IMR-90 (cell line): ENCODE data around the gene EIF4EBP2.

Experiments used
- CEBPB ChIP-seq: IDR thresholded peaks from 2 replicates; pipeline ENCODE4 v1.6.1; 2012; ENCODE audit warnings: low read depth, low read length, improper control_type of control experiment
- MXI1 ChIP-seq: IDR thresholded peaks from 2 replicates; pipeline ENCODE4 v1.6.1; 2012; ENCODE audit warnings: low read depth, mild to moderate bottlenecking, low read length, moderate library complexity, borderline replicate concordance
- POLR2A ChIP-seq: IDR thresholded peaks from 2 replicates; pipeline ENCODE4 v1.6.1; 2012; ENCODE audit warnings: mild to moderate bottlenecking, low read depth, low read length
- RAD21 ChIP-seq: IDR thresholded peaks from 2 replicates; pipeline ENCODE4 v1.6.1; 2012; ENCODE audit warnings: low read length, improper control_type of control experiment
- SMC3 ChIP-seq: fragments of 150-350 bp; IDR thresholded peaks from 2 replicates; pipeline ENCODE4 v1.6.1; 2016; ENCODE audit warnings: low read depth, mild to moderate bottlenecking, antibody characterized with exemption, low read length, moderate library complexity
- TF ChIP-seq, protein P1 (sequence below): conservative IDR thresholded peaks from 2 replicates; pipeline ENCODE4 v1.5.1; 2012; ENCODE audit warnings: mild to moderate bottlenecking, low read depth, low read length, improper control_type of control experiment

DNA sequence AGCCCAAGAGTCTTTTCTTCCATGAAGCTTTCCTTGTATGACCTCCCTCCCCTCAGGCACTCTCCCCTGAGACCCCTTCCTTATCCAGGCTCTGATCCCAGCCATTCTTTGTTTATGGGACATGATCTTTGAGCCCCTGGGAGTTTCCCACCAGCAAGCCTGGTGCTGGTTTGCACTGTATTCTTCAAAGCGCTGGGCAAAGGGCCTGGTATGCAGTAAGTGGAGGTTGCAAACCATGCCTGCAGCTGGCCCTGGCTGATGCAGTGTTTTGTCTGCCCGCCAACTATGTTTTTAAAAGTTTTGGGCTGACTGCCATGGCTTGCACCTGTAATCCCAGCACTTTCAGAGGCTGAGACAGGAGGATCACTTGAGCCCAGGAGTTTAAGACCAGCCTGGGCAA lies 44.3 kb downstream of the EIF4EBP2 start:
- TF ChIP-seq, protein P1, sequence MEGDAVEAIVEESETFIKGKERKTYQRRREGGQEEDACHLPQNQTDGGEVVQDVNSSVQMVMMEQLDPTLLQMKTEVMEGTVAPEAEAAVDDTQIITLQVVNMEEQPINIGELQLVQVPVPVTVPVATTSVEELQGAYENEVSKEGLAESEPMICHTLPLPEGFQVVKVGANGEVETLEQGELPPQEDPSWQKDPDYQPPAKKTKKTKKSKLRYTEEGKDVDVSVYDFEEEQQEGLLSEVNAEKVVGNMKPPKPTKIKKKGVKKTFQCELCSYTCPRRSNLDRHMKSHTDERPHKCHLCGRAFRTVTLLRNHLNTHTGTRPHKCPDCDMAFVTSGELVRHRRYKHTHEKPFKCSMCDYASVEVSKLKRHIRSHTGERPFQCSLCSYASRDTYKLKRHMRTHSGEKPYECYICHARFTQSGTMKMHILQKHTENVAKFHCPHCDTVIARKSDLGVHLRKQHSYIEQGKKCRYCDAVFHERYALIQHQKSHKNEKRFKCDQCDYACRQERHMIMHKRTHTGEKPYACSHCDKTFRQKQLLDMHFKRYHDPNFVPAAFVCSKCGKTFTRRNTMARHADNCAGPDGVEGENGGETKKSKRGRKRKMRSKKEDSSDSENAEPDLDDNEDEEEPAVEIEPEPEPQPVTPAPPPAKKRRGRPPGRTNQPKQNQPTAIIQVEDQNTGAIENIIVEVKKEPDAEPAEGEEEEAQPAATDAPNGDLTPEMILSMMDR = no peak
- no peak for TF ChIP-seq RAD21
- no peak for TF ChIP-seq CEBPB
- no peak for TF ChIP-seq MXI1
- no peak for TF ChIP-seq POLR2A
- TF ChIP-seq SMC3 = no peak
